ENCODE measurements around the gene RNPEPL1. TPM values are rescaled to one million over a fixed set of nuclear protein-coding genes. Genes with fewer than 3 reads are reported as not detected.
A peak's percentile ranks its signal among the peaks of the same experiment; 100 is the strongest.

RNPEPL1 gene
- total and polyA plus RNA-seq, 5 donors: 40.4 to 108 (median 58.1) TPM

DNA sequence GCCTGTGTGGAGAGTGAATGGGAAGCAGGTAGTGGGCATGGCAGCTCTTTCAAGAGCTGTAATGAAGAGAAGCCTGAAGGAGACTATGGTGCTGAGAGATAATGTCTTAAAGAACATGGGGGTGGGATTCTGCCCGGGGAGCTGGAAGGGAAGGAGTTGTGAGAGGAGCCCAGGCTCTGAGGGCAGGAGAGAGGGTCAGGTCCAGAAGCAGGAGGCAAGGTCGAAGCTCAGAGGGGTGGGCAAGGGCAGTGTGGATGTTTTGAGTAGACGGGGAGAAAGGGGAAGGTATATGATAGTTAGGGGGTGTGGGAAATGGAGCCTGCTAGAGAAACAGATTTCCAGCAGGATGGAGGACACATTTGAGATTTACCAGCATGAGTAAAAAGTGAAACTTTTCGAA, 20.4 kb downstream of the RNPEPL1 start:
- peaks cover 15% of the 10 kb centered on the region for H3K4me1 ChIP-seq (ENCODE audit: control insufficient read depth, insufficient read depth, low read length)
- intact Hi-C loops (cut with DNase I): no loop called here
- no peaks in the 10 kb centered on the region for H3K27me3 ChIP-seq (ENCODE audit: control insufficient read depth, insufficient read depth)
- 85% methylated on average over 4 of the region's 4 CpGs for WGBS
- no peaks in the 10 kb centered on the region for H3K9me3 ChIP-seq (ENCODE audit: control insufficient read depth, low read length)
- DNase-seq (peak in 1 of 3 donors; percentile 9), ATAC-seq (no peak)
- H3K4me3 ChIP-seq (ENCODE audit: low read length): no peak overlapping the region
- H3K27ac ChIP-seq (ENCODE audit: low read length): no peak overlapping the region

DNA sequence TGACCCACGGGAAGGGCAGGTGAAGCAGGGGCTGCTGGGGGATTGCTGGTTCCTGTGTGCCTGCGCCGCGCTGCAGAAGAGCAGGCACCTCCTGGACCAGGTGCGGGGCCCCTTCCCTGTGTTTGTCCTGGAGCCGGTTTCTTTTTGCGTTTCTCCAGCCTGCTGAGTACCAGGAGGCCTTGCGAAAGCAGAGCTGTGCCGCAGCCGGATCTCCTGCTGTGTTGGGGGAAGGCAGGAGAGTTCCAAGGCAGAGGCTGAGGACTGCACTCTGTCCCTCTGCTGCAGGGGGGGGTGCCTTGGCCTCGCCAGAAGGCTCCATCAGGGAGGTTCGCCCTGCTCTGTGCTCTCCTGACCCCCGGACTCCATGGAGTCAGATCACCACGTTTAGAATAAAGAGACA, 21.1 kb downstream of the RNPEPL1 start:
- H3K4me3 ChIP-seq (ENCODE audit: low read length): no peak overlapping the region
- intact Hi-C loops (cut with DNase I): no loop called here
- peaks cover 15% of the 10 kb centered on the region for H3K4me1 ChIP-seq (ENCODE audit: control insufficient read depth, insufficient read depth, low read length)
- no peaks in the 10 kb centered on the region for H3K9me3 ChIP-seq (ENCODE audit: control insufficient read depth, low read length)
- no peaks in the 10 kb centered on the region for H3K27me3 ChIP-seq (ENCODE audit: control insufficient read depth, insufficient read depth)
- DNase-seq (peak; percentile 3 to 28 (median 26)), ATAC-seq (no peak)
- WGBS: 87% methylated on average over 14 of the region's 14 CpGs
- no peak overlapping the region for H3K27ac ChIP-seq (ENCODE audit: low read length)

DNA sequence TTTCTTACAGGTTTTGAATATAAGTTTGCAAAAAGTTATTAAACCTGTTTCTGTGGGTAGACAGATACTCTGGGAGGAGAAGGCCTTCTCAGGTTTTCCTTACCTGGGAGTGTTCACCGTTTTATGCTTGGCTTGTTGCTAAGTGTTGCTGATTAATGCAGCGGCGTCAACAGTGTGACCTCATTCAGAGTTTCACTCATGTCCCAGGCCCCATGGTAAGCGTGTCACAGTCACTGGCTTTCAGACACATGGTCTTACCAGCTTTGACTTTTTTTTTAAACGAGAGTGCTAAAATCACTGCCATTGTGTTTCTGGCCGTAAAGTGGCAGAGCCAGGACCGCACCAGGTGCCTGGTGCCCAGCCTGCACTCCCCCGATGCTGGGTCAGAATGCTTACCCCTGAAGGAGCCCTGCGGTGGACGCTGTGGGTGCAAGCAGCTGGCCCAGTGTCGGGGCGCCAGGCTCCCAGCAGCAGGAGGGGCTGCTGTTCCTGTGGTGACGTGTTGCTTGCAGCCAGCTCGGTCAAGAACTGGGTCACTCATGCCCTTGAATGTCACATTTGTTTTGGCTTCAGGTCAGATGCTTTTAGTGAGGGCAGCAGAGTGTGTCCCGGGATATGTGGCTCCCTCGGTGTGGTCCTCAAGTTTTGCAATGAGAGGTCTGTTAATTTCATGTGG, 21.7 kb downstream of the RNPEPL1 start:
- Histone ChIP-seq H3K4me3 (ENCODE audit: low read length) (no peak overlapping the region), H3K27me3 (ENCODE audit: control insufficient read depth, insufficient read depth) (no peaks in the 10 kb centered on the region), H3K27ac (ENCODE audit: low read length) (no peak overlapping the region), H3K4me1 (ENCODE audit: control insufficient read depth, insufficient read depth, low read length) (peaks cover 9% of the 10 kb centered on the region), H3K9me3 (ENCODE audit: control insufficient read depth, low read length) (no peaks in the 10 kb centered on the region)
- ATAC-seq: no peak
- 75% methylated on average over 16 of the region's 16 CpGs for WGBS
- intact Hi-C loops (cut with DNase I): no loop called here
- DNase-seq: peak in 2 of 3 donors; percentile 8 to 41

DNA sequence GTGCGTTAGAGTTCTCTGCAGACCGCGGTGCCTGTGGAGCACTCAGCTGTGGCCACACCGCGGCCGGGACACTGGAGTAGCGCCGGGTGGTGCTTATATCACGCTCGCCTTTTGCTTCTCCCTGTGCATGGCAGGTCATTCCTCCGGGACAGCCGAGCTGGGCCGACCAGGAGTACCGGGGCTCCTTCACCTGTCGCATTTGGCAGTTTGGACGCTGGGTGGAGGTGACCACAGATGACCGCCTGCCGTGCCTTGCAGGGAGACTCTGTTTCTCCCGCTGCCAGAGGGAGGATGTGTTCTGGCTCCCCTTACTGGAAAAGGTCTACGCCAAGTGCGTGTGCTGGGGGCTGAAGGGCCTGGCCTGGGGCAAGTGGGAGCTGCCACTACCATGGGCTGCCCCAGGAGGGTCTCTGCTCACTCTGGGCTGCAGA, 22.4 kb downstream of the RNPEPL1 start:
- no peaks in the 10 kb centered on the region for H3K9me3 ChIP-seq (ENCODE audit: control insufficient read depth, low read length)
- ATAC-seq (no peak), DNase-seq (peak; percentile 15 to 53 (median 38))
- H3K4me3 ChIP-seq (ENCODE audit: low read length): no peak overlapping the region
- no peak overlapping the region for H3K27ac ChIP-seq (ENCODE audit: low read length)
- H3K27me3 ChIP-seq (ENCODE audit: control insufficient read depth, insufficient read depth): no peaks in the 10 kb centered on the region
- peaks cover 6% of the 10 kb centered on the region for H3K4me1 ChIP-seq (ENCODE audit: control insufficient read depth, insufficient read depth, low read length)
- WGBS: 95% methylated on average over 21 of the region's 21 CpGs
- intact Hi-C loops (cut with DNase I): no loop called here

DNA sequence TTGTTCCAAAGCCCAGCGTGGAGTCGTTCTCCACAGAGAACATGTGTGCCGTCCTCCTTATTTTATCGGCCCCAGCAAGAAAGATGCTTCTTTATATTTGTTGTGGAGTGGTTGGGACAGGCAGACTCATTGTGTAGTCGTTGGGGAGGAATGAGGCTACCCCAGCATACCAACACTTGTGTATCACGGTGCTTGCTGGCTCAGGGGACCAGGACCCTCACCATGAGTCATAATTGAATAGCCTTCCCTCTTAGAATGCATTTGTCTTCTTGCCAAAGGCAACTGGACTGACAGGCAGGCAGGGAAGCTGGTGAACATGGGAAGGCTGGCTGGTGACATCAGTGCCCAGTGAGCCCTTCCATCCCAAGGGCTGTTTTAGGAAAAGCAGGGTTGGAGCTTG, 22.9 kb downstream of the RNPEPL1 start:
- no peak overlapping the region for H3K27ac ChIP-seq (ENCODE audit: low read length)
- ATAC-seq (no peak), DNase-seq (peak in 1 of 3 donors; percentile 8)
- H3K9me3 ChIP-seq (ENCODE audit: control insufficient read depth, low read length): no peaks in the 10 kb centered on the region
- no peaks in the 10 kb centered on the region for H3K27me3 ChIP-seq (ENCODE audit: control insufficient read depth, insufficient read depth)
- 83% methylated on average over 6 of the region's 6 CpGs for WGBS
- H3K4me1 ChIP-seq (ENCODE audit: control insufficient read depth, insufficient read depth, low read length): peaks cover 6% of the 10 kb centered on the region
- intact Hi-C loops (cut with DNase I): no loop called here
- no peak overlapping the region for H3K4me3 ChIP-seq (ENCODE audit: low read length)

DNA sequence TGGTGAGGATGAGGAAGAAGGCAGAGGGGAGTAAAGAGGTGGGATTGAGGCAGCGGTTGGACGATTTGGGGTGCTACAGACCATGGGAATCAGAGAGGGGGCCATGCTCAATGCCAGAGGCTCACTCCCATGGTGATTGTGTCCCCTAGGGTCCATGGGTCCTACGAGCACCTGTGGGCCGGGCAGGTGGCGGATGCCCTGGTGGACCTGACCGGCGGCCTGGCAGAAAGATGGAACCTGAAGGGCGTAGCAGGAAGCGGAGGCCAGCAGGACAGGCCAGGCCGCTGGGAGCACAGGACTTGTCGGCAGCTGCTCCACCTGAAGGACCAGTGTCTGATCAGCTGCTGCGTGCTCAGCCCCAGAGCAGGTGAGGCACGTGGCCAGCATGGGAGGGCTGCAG, 23.5 kb downstream of the RNPEPL1 start:
- DNase-seq (peak in 1 of 3 donors; percentile 26), ATAC-seq (no peak)

DNA sequence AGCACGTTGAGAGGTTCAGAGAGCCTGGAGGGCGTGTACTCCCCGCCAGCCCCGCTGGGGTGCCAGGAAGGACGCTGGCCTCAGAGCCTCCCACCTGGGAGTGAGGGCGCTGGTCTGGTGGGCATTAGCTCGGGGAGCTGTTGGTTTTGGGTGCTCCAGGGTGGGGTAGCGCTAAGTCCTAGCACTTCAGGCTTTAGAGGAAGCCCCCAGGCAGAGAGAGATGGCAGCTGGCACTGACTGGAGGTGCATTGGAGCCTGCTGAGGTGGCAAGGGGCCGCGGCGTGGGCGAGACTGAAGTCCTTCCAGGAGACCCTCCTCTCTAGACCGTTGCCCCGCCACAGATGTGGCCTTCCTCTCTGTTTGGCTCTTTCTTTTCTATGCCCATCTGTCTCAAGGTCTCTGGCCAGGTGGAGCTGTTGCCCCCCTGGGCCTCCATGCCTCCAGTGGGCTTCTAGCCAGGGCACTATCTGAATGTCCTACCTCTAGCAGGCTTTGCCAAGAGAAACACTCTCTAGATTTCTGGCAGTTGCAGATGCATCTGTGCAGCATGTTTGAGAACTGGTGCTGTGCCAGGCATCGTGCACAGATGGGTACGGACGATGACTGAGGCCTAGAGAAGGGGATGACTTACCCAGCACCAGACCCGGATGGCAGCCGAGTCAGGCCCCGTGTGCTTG, 24.9 kb downstream of the RNPEPL1 start:
- no peak overlapping the region for H3K4me3 ChIP-seq (ENCODE audit: low read length)
- H3K9me3 ChIP-seq (ENCODE audit: control insufficient read depth, low read length): no peaks in the 10 kb centered on the region
- peak overlapping the region; percentile 4 for H3K27ac ChIP-seq (ENCODE audit: low read length)
- ATAC-seq (peak in 1 of 2 donors; percentile 5), DNase-seq (peak; percentile 17 to 76 (median 60))
- no peaks in the 10 kb centered on the region for H3K4me1 ChIP-seq (ENCODE audit: control insufficient read depth, insufficient read depth, low read length)
- 84% methylated on average over 20 of the region's 20 CpGs for WGBS
- H3K27me3 ChIP-seq (ENCODE audit: control insufficient read depth, insufficient read depth): no peaks in the 10 kb centered on the region
- intact Hi-C loops (cut with DNase I): no loop called here

More for the DNA sequence above, 23.5 kb downstream of the RNPEPL1 start:
- Histone ChIP-seq H3K27ac (ENCODE audit: low read length) (no peak overlapping the region), H3K27me3 (ENCODE audit: control insufficient read depth, insufficient read depth) (no peaks in the 10 kb centered on the region), H3K4me1 (ENCODE audit: control insufficient read depth, insufficient read depth, low read length) (peaks cover 6% of the 10 kb centered on the region), H3K9me3 (ENCODE audit: control insufficient read depth, low read length) (no peaks in the 10 kb centered on the region), H3K4me3 (ENCODE audit: low read length) (no peak overlapping the region)
- intact Hi-C loops (cut with DNase I): no loop called here
- 94% methylated on average over 13 of the region's 13 CpGs for WGBS

DNA sequence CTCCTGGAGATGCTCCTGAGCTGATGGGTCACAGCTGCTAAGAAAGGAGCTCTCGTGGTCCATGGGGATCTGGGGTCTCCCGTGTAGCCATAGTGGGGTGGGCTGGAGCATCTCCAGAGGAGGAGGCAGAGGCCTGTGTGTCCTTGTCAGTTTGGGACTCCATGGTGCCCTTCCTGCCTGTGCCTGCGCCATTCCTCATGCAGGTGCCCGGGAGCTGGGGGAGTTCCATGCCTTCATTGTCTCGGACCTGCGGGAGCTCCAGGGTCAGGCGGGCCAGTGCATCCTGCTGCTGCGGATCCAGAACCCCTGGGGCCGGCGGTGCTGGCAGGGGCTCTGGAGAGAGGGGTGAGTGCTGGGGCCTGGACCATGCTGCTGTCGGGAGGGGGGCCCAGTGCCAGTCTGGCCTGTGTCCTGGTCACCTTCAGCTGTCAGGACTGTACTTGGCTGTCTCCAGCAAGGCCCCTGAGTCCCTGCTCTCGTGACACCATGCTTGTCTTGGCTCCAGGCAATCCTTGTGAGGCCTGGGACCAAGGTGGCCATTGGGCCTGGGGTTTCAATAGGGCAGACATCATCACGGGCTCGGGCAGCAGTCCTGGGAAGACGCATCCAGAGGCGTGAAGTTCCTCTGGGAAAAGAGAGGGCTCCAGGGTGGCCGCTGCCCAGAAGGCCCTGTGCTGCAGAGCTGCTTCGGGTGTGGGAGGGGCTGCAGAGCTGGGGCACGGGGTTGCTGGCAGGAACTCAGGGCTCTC, 25.6 kb downstream of the RNPEPL1 start:
- H3K4me3 ChIP-seq (ENCODE audit: low read length): no peak overlapping the region
- ATAC-seq (peak; percentile 43 to 53), DNase-seq (peak; percentile 20 to 83 (median 79))
- H3K4me1 ChIP-seq (ENCODE audit: control insufficient read depth, insufficient read depth, low read length): no peaks in the 10 kb centered on the region
- H3K27ac ChIP-seq (ENCODE audit: low read length): peak overlapping the region; percentile 27
- no peaks in the 10 kb centered on the region for H3K9me3 ChIP-seq (ENCODE audit: control insufficient read depth, low read length)
- intact Hi-C loops (cut with DNase I): no loop called here
- 63% methylated on average over 19 of the region's 19 CpGs for WGBS
- H3K27me3 ChIP-seq (ENCODE audit: control insufficient read depth, insufficient read depth): no peaks in the 10 kb centered on the region

DNA sequence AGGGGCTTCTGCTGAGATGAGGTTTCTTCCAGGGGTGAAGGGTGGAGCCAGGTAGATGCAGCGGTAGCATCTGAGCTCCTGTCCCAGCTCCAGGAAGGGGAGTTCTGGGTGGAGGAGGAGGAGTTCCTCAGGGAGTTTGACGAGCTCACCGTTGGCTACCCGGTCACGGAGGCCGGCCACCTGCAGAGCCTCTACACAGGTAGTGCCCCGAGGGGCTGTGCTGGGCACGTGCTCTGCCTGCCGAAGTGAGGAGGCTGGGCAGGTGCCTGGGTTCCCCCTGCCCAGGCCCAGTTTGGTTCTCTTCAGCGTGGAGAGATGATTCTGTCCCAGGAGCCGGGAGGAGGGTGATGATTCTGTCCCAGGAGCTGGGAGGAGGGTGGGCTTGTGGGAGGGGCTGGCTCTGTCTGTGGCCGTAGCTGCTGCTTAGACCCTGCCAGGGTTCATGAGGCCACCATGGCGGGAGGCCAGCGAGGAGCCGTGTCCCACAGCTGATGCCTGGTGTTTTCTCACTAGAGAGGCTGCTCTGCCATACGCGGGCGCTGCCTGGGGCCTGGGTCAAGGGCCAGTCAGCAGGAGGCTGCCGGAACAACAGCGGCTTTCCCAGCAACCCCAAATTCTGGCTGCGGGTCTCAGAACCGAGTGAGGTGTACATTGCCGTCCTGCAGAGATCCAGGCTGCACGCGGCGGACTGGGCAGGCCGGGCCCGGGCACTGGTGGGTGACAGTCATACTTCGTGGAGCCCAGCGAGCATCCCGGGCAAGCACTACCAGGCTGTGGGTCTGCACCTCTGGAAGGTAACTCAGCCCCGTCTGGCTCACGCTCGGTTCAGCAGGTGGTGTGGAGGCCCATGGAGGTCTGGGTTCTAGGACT, 26.5 kb downstream of the RNPEPL1 start:
- intact Hi-C loops (cut with DNase I): no loop called here
- H3K4me3 ChIP-seq (ENCODE audit: low read length): no peak overlapping the region
- ATAC-seq: no peak
- WGBS: 77% methylated on average over 34 of the region's 34 CpGs
- H3K27me3 ChIP-seq (ENCODE audit: control insufficient read depth, insufficient read depth): no peaks in the 10 kb centered on the region
- no peaks in the 10 kb centered on the region for H3K4me1 ChIP-seq (ENCODE audit: control insufficient read depth, insufficient read depth, low read length)
- no peaks in the 10 kb centered on the region for H3K9me3 ChIP-seq (ENCODE audit: control insufficient read depth, low read length)
- peak; percentile 23 to 67 (median 51) for DNase-seq
- H3K27ac ChIP-seq (ENCODE audit: low read length): peak overlapping the region; percentile 27

DNA sequence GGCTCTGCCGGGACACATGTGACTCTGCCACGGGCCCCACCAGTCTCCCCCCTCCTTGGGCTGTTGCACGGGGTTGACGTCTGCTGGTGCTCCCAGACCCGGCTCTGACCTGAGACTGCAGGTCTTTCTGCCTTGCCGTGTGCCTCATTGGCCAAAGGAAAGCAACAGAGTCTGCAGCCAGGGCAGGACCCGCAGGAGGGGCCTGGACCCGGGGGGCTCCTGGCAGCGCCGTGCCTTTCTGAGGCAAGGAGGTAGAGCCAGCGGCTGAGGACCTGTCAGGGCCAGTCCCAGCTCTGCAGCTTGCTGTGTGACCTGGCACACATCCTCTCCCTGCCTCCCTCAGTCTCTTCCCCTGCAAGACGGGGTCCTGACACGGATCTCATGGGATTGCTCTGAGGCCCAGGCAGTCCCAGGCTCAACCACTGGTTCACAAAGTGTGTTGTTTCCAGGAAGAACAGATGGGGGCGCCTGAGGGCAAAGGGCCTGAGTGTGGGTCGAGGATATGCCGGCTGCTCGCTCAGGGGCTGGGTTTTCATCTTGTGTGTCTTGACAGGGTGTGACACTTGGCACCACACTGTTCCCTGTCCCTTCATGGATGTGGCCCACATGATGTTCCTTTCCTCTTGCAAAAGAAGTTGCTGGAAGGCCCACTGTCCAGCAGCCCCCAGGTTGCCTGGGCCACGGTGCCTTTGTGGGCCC, 27.2 kb downstream of the RNPEPL1 start:
- intact Hi-C loops (cut with DNase I): no loop called here

More for the DNA sequence above, 27.2 kb downstream of the RNPEPL1 start:
- Histone ChIP-seq H3K27me3 (ENCODE audit: control insufficient read depth, insufficient read depth) (no peaks in the 10 kb centered on the region), H3K9me3 (ENCODE audit: control insufficient read depth, low read length) (no peaks in the 10 kb centered on the region), H3K4me3 (ENCODE audit: low read length) (no peak overlapping the region), H3K4me1 (ENCODE audit: control insufficient read depth, insufficient read depth, low read length) (no peaks in the 10 kb centered on the region), H3K27ac (ENCODE audit: low read length) (peak overlapping the region; percentile 48)
- ATAC-seq (peak in 1 of 2 donors; percentile 0), DNase-seq (peak; percentile 17 to 58 (median 50))
- WGBS: 57% methylated on average over 18 of the region's 18 CpGs
